ENCODE measurements around the gene DENND2D. TPM values are rescaled to one million over a fixed set of nuclear protein-coding genes. Genes with fewer than 3 reads are reported as not detected.

Gene DENND2D
- total and polyA plus RNA-seq, 9 of the 15 experiments (the other 6 are each of a cell fraction or from before 2014, with no cell fraction given) = 0.08 to 0.44 (median 0.13) TPM; not detected in 6

DNA sequence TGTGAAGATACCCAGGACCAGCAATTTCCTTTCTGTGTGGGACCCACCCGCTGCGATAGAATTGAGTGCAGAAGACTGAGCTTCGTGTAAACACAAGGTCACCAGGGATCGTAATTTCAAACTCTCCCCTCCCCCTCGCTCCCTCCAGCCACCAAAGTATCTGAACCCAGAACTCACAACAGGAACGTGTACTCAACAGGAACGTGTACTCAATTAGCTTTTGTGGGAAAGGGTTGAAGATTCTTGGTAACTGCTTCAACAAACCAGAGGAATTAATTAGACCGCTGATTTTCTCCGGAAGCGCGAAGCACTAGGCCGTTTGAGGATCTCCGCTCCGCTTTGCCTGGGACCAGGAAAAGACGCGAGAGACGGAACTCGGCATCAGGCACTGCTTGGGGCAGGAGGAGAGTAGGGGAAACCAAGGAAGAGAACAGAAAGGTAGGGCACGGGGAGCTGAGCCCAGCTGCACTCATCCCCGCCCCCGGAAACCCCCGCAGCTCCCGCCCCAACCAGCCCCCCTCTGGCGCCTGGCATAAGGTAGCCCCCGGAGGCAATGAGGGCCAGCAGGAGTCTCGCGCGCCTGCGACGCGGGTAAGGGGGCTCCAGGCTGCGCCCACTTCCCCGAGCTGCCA, 61.0 kb downstream of the DENND2D start:
- under 1% methylated on average over 28 of the region's 33 CpGs for WGBS (ENCODE audit: insufficient coverage, low coverage, missing lambda C conversion rate)
- TSS peak; percentile 61 for BruUV-seq (replicated peaks)
- no peaks in the 10 kb centered on the region for H3K9me1 ChIP-seq (ENCODE audit: control insufficient read depth, insufficient read depth, low read length)
- H3K27ac ChIP-seq (ENCODE audit: extremely low read depth, low read depth, low read length) = peak overlapping the region; percentile 93
- peak; percentile 36 to 77 (median 54) for DNase-seq (ENCODE audit: extremely low read depth in 1 of 4, low spot score in 3 of 4)
- ChIA-PET POLR2A (interaction anchor here (0.6 to 2.8 kb wide), 8 partner anchors 11 to 1102 kb away, joined by 3 to 13 read pairs (median 4); no protein-coding TSS in a partner anchor), CTCF (ENCODE audit: low intra/inter-chr PET ratio) (no interaction called here)
- peaks cover 8 to 18% of the 10 kb centered on the region in 2 experiments; a peak in 4 of 5 replicates for H3K4me1 ChIP-seq (replicated peaks in 1 of 2; ENCODE audit: control insufficient read depth in 2 of 2, insufficient read depth in 2 of 2, low read length in 2 of 2)
- H3K36me3 ChIP-seq (ENCODE audit: control insufficient read depth, insufficient read depth, low read length) = peaks cover 29% of the 10 kb centered on the region; the same call in 2 of the 3 replicates
- peaks cover 69% of the 10 kb centered on the region for H3K79me2 ChIP-seq (ENCODE audit: control insufficient read depth, insufficient read depth, low read length)
- 0 out of 2 replicates have a peak, but pooled peaks cover 10% of the 10 kb centered on the region for H4K20me1 ChIP-seq (replicated peaks; ENCODE audit: control insufficient read depth, insufficient read depth, low read length)
- no peaks in the 10 kb centered on the region for H3K27me3 ChIP-seq (ENCODE audit: control insufficient read depth in 2 of 2, insufficient read depth in 2 of 2, low read length in 2 of 2)
- peak overlapping the region; percentile 88 for H3K4me3 ChIP-seq
- in situ Hi-C loops (cut with MboI) = no loop called here
- H3K9me3 ChIP-seq (replicated peaks; ENCODE audit: control insufficient read depth, insufficient read depth, low read depth, low read length) = no peaks in the 10 kb centered on the region
- H3K4me2 ChIP-seq (ENCODE audit: insufficient read depth, low read length) = peak overlapping the region; percentile 100
- FAIRE-seq = peak; percentile 90
- H3K9ac ChIP-seq (ENCODE audit: insufficient read depth in 1 of 2, low read depth in 2 of 2, low read length in 2 of 2) = peak overlapping the region; percentile 91 to 98
- peak overlapping the region; percentile 95 for H2AFZ ChIP-seq (ENCODE audit: low read depth, low read length)
- peak; percentile 68 for ATAC-seq
- intact Hi-C loops (cut with micrococcal nuclease) = no loop called here
- TF ChIP-seq, protein P1, sequence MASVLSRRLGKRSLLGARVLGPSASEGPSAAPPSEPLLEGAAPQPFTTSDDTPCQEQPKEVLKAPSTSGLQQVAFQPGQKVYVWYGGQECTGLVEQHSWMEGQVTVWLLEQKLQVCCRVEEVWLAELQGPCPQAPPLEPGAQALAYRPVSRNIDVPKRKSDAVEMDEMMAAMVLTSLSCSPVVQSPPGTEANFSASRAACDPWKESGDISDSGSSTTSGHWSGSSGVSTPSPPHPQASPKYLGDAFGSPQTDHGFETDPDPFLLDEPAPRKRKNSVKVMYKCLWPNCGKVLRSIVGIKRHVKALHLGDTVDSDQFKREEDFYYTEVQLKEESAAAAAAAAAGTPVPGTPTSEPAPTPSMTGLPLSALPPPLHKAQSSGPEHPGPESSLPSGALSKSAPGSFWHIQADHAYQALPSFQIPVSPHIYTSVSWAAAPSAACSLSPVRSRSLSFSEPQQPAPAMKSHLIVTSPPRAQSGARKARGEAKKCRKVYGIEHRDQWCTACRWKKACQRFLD (CRISPR knock-in tag; IDR thresholded peaks at IDR 0.05) = no peak
- 0 out of 2 replicates have a peak, but pooled peaks have one; percentile 9 for TF ChIP-seq FOXM1 (IDR thresholded peaks at IDR 0.05; ENCODE audit: low read depth)
- TF ChIP-seq FOXM1 (CRISPR knock-in tag; IDR thresholded peaks at IDR 0.05; ENCODE audit: low read depth) = no peak
- TF ChIP-seq POLR2A (conservative IDR thresholded peaks at IDR 0.05) = no peak
- no peak for TF ChIP-seq KDM2B (CRISPR knock-in tag; IDR thresholded peaks at IDR 0.05)
- no peak for TF ChIP-seq CREB1 (IDR thresholded peaks at IDR 0.05)
- TF ChIP-seq CREB1 (CRISPR knock-in tag; IDR thresholded peaks at IDR 0.05) = 0 out of 2 replicates have a peak, but pooled peaks have one; percentile 11
- no peak for TF ChIP-seq ZNF324 (CRISPR knock-in tag; IDR thresholded peaks at IDR 0.05)
- no peak for TF ChIP-seq PHF20 (IDR thresholded peaks at IDR 0.05; ENCODE audit: partially characterized antibody)
- TF ChIP-seq, protein P2, sequence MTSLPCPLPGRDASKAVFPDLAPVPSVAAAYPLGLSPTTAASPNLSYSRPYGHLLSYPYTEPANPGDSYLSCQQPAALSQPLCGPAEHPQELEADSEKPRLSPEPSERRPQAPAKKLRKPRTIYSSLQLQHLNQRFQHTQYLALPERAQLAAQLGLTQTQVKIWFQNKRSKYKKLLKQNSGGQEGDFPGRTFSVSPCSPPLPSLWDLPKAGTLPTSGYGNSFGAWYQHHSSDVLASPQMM (CRISPR knock-in tag; IDR thresholded peaks at IDR 0.05) = no peak
- TF ChIP-seq, protein P3, sequence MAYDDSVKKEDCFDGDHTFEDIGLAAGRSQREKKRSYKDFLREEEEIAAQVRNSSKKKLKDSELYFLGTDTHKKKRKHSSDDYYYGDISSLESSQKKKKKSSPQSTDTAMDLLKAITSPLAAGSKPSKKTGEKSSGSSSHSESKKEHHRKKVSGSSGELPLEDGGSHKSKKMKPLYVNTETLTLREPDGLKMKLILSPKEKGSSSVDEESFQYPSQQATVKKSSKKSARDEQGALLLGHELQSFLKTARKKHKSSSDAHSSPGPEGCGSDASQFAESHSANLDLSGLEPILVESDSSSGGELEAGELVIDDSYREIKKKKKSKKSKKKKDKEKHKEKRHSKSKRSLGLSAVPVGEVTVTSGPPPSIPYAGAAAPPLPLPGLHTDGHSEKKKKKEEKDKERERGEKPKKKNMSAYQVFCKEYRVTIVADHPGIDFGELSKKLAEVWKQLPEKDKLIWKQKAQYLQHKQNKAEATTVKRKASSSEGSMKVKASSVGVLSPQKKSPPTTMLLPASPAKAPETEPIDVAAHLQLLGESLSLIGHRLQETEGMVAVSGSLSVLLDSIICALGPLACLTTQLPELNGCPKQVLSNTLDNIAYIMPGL (CRISPR knock-in tag; IDR thresholded peaks at IDR 0.05) = no peak
- no peak for TF ChIP-seq PTRF (tag; IDR thresholded peaks at IDR 0.05)
- TF ChIP-seq, protein P4, sequence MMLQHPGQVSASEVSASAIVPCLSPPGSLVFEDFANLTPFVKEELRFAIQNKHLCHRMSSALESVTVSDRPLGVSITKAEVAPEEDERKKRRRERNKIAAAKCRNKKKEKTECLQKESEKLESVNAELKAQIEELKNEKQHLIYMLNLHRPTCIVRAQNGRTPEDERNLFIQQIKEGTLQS (IDR thresholded peaks at IDR 0.05) = no peak
- TF ChIP-seq, protein P4 (CRISPR knock-in tag; conservative IDR thresholded peaks at IDR 0.05) = no peak

All from K562 (cell line).